Osteoblast (primary cell): ENCODE data around the gene LIN52. TPM values are rescaled to one million over a fixed set of nuclear protein-coding genes. Genes with fewer than 3 reads are reported as not detected.

Experiments
- DNase-seq: peaks from one replicate; pipeline ENCODE4 v3.0.0; 2011; ENCODE audit warnings: low spot score, mixed read lengths; ENCODE audit not compliant: insufficient read length; ENCODE audit errors: missing footprints
- H2AFZ ChIP-seq: 2 replicates; pipeline ENCODE4 v1.6.0; 2011; ENCODE audit warnings: mild to moderate bottlenecking, low read length
- H3K27ac ChIP-seq: 2 replicates; pipeline ENCODE4 v1.5.1; 2011; ENCODE audit warnings: mild to moderate bottlenecking, low read depth, low read length, moderate library complexity
- H3K27me3 ChIP-seq: 2 replicates; pipeline ENCODE4 v1.6.0; 2012; ENCODE audit warnings: mild to moderate bottlenecking, control low read depth, inconsistent platforms, low read length, moderate library complexity; ENCODE audit not compliant: insufficient read depth
- H3K36me3 ChIP-seq: 2 replicates; pipeline ENCODE4 v1.5.1; 2011; ENCODE audit warnings: mild to moderate bottlenecking, low read length, control low read depth, moderate library complexity; ENCODE audit not compliant: insufficient read depth
- H3K4me1 ChIP-seq: 2 replicates; pipeline ENCODE4 v1.5.1; 2011; ENCODE audit warnings: mild to moderate bottlenecking, low read length, control low read depth, moderate library complexity; ENCODE audit not compliant: insufficient read depth
- H3K4me2 ChIP-seq: 2 replicates; pipeline ENCODE4 v1.6.0; 2011; ENCODE audit warnings: mild to moderate bottlenecking, low read length; ENCODE audit not compliant: insufficient read depth
- H3K4me3 ChIP-seq: fragments of 200-600 bp; sonication (generic); 3 replicates; pipeline ENCODE4 v1.5.1; 2012; ENCODE audit warnings: mild to moderate bottlenecking, low read length, inconsistent platforms; ENCODE audit not compliant: insufficient read depth
- H3K79me2 ChIP-seq: 2 replicates; pipeline ENCODE4 v1.6.0; 2012; ENCODE audit warnings: mild to moderate bottlenecking, low read length, control low read depth, inconsistent platforms; ENCODE audit not compliant: insufficient read depth
- H3K9me3 ChIP-seq: 2 replicates; pipeline ENCODE4 v1.5.1; 2011; ENCODE audit warnings: low read depth, low read length, control low read depth
- H4K20me1 ChIP-seq: 2 replicates; pipeline ENCODE4 v1.6.0; 2012; ENCODE audit warnings: mild to moderate bottlenecking, low read length, control low read depth; ENCODE audit not compliant: insufficient read depth
- CTCF ChIP-seq: IDR thresholded peaks from 2 replicates; pipeline ENCODE4 v1.5.1; 2011; ENCODE audit warnings: mild to moderate bottlenecking, low read depth, low read length, moderate library complexity; ENCODE audit errors: extremely low read depth
- total RNA-seq: library from RNA; depleted of rRNA; stranded (reverse); fragments of >200 nt; gene quantifications from 2 replicates; pipeline ENCODE4 v1.2.3, GENCODE V29; 2012

Gene LIN52
- total RNA-seq, 1 donor = 6.9 TPM

GRCh38 chr14:74127634-74128033, 42.9 kb downstream of the LIN52 start:
- Histone ChIP-seq H3K4me3 (no peak overlapping the region), H3K36me3 (no peaks in the 10 kb centered on the region), H4K20me1 (peaks cover 3% of the 10 kb centered on the region), H3K79me2 (no peaks in the 10 kb centered on the region), H3K27ac (no peak overlapping the region), H3K4me2 (no peak overlapping the region), H3K4me1 (no peaks in the 10 kb centered on the region), H2AFZ (no peak overlapping the region), H3K9me3 (no peaks in the 10 kb centered on the region), H3K27me3 (no peaks in the 10 kb centered on the region)
- DNase-seq = no peak
- TF ChIP-seq CTCF = no peak

- H3K9me3 ChIP-seq = no peaks in the 10 kb centered on the region
- TF ChIP-seq CTCF = no peak
- H3K27me3 ChIP-seq = no peaks in the 10 kb centered on the region
- H3K36me3 ChIP-seq = no peaks in the 10 kb centered on the region
- H3K27ac ChIP-seq = no peak overlapping the region
- H2AFZ ChIP-seq = no peak overlapping the region
- no peaks in the 10 kb centered on the region for H4K20me1 ChIP-seq
- no peak overlapping the region for H3K4me2 ChIP-seq
- H3K79me2 ChIP-seq = no peaks in the 10 kb centered on the region
- H3K4me1 ChIP-seq = no peaks in the 10 kb centered on the region
- no peak overlapping the region for H3K4me3 ChIP-seq
- DNase-seq = no peak
These were observed 49.2 kb downstream of the LIN52 start for GRCh38 chr14:74133833-74134481.

GRCh38 chr14:74134484-74134883, 49.7 kb downstream of the LIN52 start:
- no peak for TF ChIP-seq CTCF
- no peaks in the 10 kb centered on the region for H4K20me1 ChIP-seq
- no peak overlapping the region for H2AFZ ChIP-seq
- no peak overlapping the region for H3K27ac ChIP-seq
- H3K4me2 ChIP-seq = no peak overlapping the region
- no peaks in the 10 kb centered on the region for H3K9me3 ChIP-seq
- H3K4me3 ChIP-seq = no peak overlapping the region
- H3K79me2 ChIP-seq = no peaks in the 10 kb centered on the region
- DNase-seq = no peak
- H3K36me3 ChIP-seq = no peaks in the 10 kb centered on the region
- H3K4me1 ChIP-seq = no peaks in the 10 kb centered on the region
- no peaks in the 10 kb centered on the region for H3K27me3 ChIP-seq

- Histone ChIP-seq H3K27me3 (no peaks in the 10 kb centered on the region), H3K27ac (no peak overlapping the region), H3K4me3 (no peak overlapping the region), H3K4me2 (no peak overlapping the region), H3K36me3 (no peaks in the 10 kb centered on the region), H2AFZ (no peak overlapping the region), H3K9me3 (no peaks in the 10 kb centered on the region), H3K4me1 (no peaks in the 10 kb centered on the region), H3K79me2 (no peaks in the 10 kb centered on the region), H4K20me1 (no peaks in the 10 kb centered on the region)
- no peak for DNase-seq
- no peak for TF ChIP-seq CTCF
These were observed 50.7 kb downstream of the LIN52 start for GRCh38 chr14:74135426-74135825.
